Endothelial cell of umbilical vein (primary cell): ENCODE results near the gene SUFU. TPM values are rescaled to one million over a fixed set of nuclear protein-coding genes. Genes with fewer than 3 reads are reported as not detected.
"Not testable (repeated sequence)": the region's sequence is repeated elsewhere in the genome, so short reads cannot be mapped to it uniquely, and the experiment has no call there.

Source experiments
- BruUV-seq: library from RNA; stranded (reverse); fragments of 400-500 nt; replicated peaks from 2 replicates; lab custom pipeline; 2021; lab: Mats Ljungman, UMichigan
- CTCF ChIA-PET: fragments of 300-600, 350-600 bp; sonication (Branson Sonifier 250); formaldehyde crosslinking; loops from one replicate; lab custom pipeline; 2021; ENCODE audit warnings: antibody characterized with exemption, inconsistent platforms; lab: Charles Lee
- POLR2A ChIA-PET: fragments of 300-600, 350-600 bp; sonication (Branson Sonifier 250); formaldehyde crosslinking; loops from one replicate; lab custom pipeline; 2021; ENCODE audit warnings: antibody characterized with exemption, inconsistent platforms; lab: Charles Lee
- DNase-seq: peaks from one replicate; pipeline ENCODE4 v3.0.0-alpha.2; 2011; ENCODE audit warnings: low read depth, low spot score
- FAIRE-seq: peaks from 2 replicates; lab custom pipeline; 2011; peaks lifted over from hg19 to GRCh38; lab: Jason Lieb, UNC
- H2AFZ ChIP-seq: 2 replicates; pipeline ENCODE4 v1.6.0; 2012; ENCODE audit warnings: low read depth, low read length, control low read depth, inconsistent platforms
- H3K27ac ChIP-seq: 2 replicates; pipeline ENCODE4 v1.5.1; 2011; ENCODE audit warnings: low read depth, mild to moderate bottlenecking, control low read depth, low read length, moderate library complexity; ENCODE audit not compliant: insufficient read depth
- H3K27me3 ChIP-seq, 2 experiments: 2 replicates each; pipeline versions ENCODE4 v1.6.0 to v1.6.1; 2011; ENCODE audit warnings: low read length in 2 of 2, mixed read lengths in 1 of 2; ENCODE audit not compliant: control insufficient read depth in 2 of 2, insufficient read depth in 2 of 2
- H3K36me3 ChIP-seq, 2 experiments: 2 replicates in 1 of 2; 3 replicates in 1 of 2; pipeline ENCODE4 v1.5.1; 2011; ENCODE audit warnings: low read length in 2 of 2, mild to moderate bottlenecking in 1 of 2, moderate library complexity in 1 of 2; ENCODE audit not compliant: control insufficient read depth in 2 of 2, insufficient read depth in 2 of 2; ENCODE audit errors: extremely low read depth in 1 of 2
- H3K4me1 ChIP-seq: 3 replicates; pipeline ENCODE4 v1.5.1; 2011; ENCODE audit warnings: mild to moderate bottlenecking, low read length; ENCODE audit not compliant: control insufficient read depth, insufficient read depth; ENCODE audit errors: extremely low read depth
- H3K4me2 ChIP-seq: 2 replicates; pipeline ENCODE4 v1.6.1; 2011; ENCODE audit warnings: low read length, control low read depth, mixed read lengths; ENCODE audit not compliant: insufficient read depth
- H3K4me3 ChIP-seq, 3 experiments: fragments of 200-600 bp in 1 of 3; sonication (generic), shearing (Covaris generic) in 1 of 3; replicated peaks in 1 of 3; 2 replicates each; pipeline ENCODE4 v1.5.1; 2011 to 2016; ENCODE audit warnings: control low read depth in 3 of 3, low read length in 3 of 3, mild to moderate bottlenecking in 2 of 3, inconsistent platforms in 1 of 3, low read depth in 1 of 3, moderate library complexity in 1 of 3; ENCODE audit not compliant: insufficient read depth in 1 of 3
- H3K79me2 ChIP-seq: 2 replicates; pipeline ENCODE4 v1.6.0; 2012; ENCODE audit warnings: low read length, inconsistent platforms; ENCODE audit not compliant: control insufficient read depth, insufficient read depth
- H3K9ac ChIP-seq: replicated peaks from 2 replicates; pipeline ENCODE3; 2011; ENCODE audit warnings: low read length, control low read depth; ENCODE audit not compliant: insufficient read depth; ENCODE audit errors: extremely low read depth
- H3K9me1 ChIP-seq: replicated peaks from 3 replicates; pipeline ENCODE4 v1.6.0; 2011; ENCODE audit warnings: mild to moderate bottlenecking, low read length; ENCODE audit not compliant: control insufficient read depth, insufficient read depth; ENCODE audit errors: extremely low read depth
- H3K9me3 ChIP-seq: replicated peaks from 2 replicates; pipeline ENCODE4 v1.5.1; 2012; ENCODE audit warnings: low read length, inconsistent platforms; ENCODE audit not compliant: control insufficient read depth, insufficient read depth
- H4K20me1 ChIP-seq: replicated peaks from 2 replicates; pipeline ENCODE3; 2011; ENCODE audit warnings: mild to moderate bottlenecking, low read length; ENCODE audit not compliant: control insufficient read depth, insufficient read depth; ENCODE audit errors: extremely low read depth
- EZH2 ChIP-seq: IDR thresholded peaks from 2 replicates; pipeline ENCODE4 v1.6.1; 2012; ENCODE audit warnings: borderline replicate concordance, low read depth, mild to moderate bottlenecking, moderate library complexity, low read length, inconsistent platforms; ENCODE audit not compliant: severe bottlenecking
- FOS ChIP-seq: IDR thresholded peaks from 2 replicates; pipeline ENCODE4 v1.6.1; 2011; ENCODE audit warnings: mild to moderate bottlenecking, low read length, moderate library complexity, borderline replicate concordance; ENCODE audit not compliant: insufficient read depth
- GATA2 ChIP-seq: IDR thresholded peaks from 2 replicates; pipeline ENCODE4 v1.7.0; 2011; ENCODE audit warnings: low read depth, mild to moderate bottlenecking, moderate library complexity, mixed read lengths, low read length; ENCODE audit not compliant: insufficient read length, insufficient read depth
- JUN ChIP-seq: IDR thresholded peaks from 2 replicates; pipeline ENCODE4 v1.6.1; 2011; ENCODE audit warnings: borderline replicate concordance, low read depth; ENCODE audit not compliant: insufficient read length, insufficient read depth
- MYC ChIP-seq: IDR thresholded peaks from one replicate; pipeline ENCODE4 v1.6.1; 2011; ENCODE audit warnings: mild to moderate bottlenecking, low read depth, low read length
- POLR2A ChIP-seq: IDR thresholded peaks from 2 replicates; pipeline ENCODE4 v1.6.1; 2012; ENCODE audit warnings: low read depth, mild to moderate bottlenecking, control low read depth, low read length
- POLR2AphosphoS5 ChIP-seq: IDR thresholded peaks from 2 replicates; pipeline ENCODE4 v1.6.1; 2012; ENCODE audit warnings: low read depth, mild to moderate bottlenecking, control low read depth, low read length, moderate library complexity; ENCODE audit not compliant: insufficient read depth
- dilution Hi-C: fragments of 300-500 bp; cut with MboI; formaldehyde crosslinking; loops from one replicate; pipeline ENCODE4 v1.15.0; 2019; ENCODE audit warnings: low sequenced_read_pairs; ENCODE audit not compliant: extremely low pct_ligation_motif_present
- intact Hi-C: fragments of 100-400 bp; cut with micrococcal nuclease; formaldehyde crosslinking; loops from one replicate; pipeline ENCODE4 v1.10.0; 2022
- polyA plus RNA-seq, 4 experiments: library from polyadenylated mRNA; depleted of rRNA in 3 of 4; stranded (reverse) in 3 of 4; unstranded in 1 of 4; fragments of >200 nt; gene quantifications; 2 replicates each; pipeline versions ENCODE4 v1.2.1 to v1.2.3, GENCODE V29; 2011 to 2012; ENCODE audit warnings: missing spikeins in 1 of 4
- total RNA-seq: library from RNA; stranded (reverse); gene quantifications from 2 replicates; pipeline ENCODE4 v1.2.3, GENCODE V29; 2021
- TF ChIP-seq, protein P1 (sequence below), 2 donors: IDR thresholded peaks; 1 replicate in 1 of 2; 2 replicates in 1 of 2; pipeline ENCODE4 v1.5.1; 2011; ENCODE audit warnings: low read length in 2 of 2, mild to moderate bottlenecking in 2 of 2, moderate library complexity in 2 of 2, control low read depth in 1 of 2, inconsistent platforms in 1 of 2, low read depth in 1 of 2; ENCODE audit not compliant: insufficient read depth in 1 of 2; ENCODE audit errors: extremely low read depth in 1 of 2
- TF ChIP-seq, protein P2 (sequence below): IDR thresholded peaks from 2 replicates; pipeline ENCODE4 v1.6.1; 2011; ENCODE audit not compliant: insufficient read depth, insufficient read length

Gene SUFU
- total and polyA plus RNA-seq, 2 donors (not counting 3 experiments of a cell fraction or from before 2014, with no cell fraction given): 10.1 to 16.3 TPM

DNA sequence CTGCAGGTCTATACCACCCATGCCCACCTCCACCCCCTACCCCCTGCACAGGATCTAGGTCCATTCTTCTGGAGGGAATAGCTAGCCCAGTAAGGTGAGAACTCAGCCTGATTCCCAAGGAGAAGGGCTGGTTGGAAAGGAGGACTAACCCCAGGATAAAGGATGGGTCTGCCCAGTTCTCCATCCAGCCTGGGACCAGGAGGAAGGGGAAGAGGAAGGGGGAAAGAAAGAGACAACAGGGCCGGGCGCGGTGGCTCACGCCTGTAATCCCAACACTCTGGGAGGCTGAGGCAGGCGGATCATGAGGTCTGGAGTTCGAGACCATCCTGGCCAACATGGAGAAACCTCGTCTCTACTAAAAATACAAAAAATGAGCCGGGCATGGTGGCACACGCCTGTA, 31.2 kb downstream of the SUFU start:
- H3K4me3 ChIP-seq, POLR2A ChIA-PET, H3K9ac ChIP-seq, H3K9me3 ChIP-seq, dilution Hi-C loops, H3K79me2 ChIP-seq, H3K27ac ChIP-seq, H3K4me1 ChIP-seq, H3K36me3 ChIP-seq, H3K4me2 ChIP-seq, BruUV-seq, intact Hi-C loops, H3K9me1 ChIP-seq, DNase-seq, FAIRE-seq, H2AFZ ChIP-seq, H4K20me1 ChIP-seq, H3K27me3 ChIP-seq: not testable (repeated sequence)
- CTCF ChIA-PET: interaction anchor here (0.9 to 1.0 kb wide), 2 partner anchors 11 to 31 kb away, joined by 3 to 4 read pairs; partner anchors contain the start of gene SUFU

DNA sequence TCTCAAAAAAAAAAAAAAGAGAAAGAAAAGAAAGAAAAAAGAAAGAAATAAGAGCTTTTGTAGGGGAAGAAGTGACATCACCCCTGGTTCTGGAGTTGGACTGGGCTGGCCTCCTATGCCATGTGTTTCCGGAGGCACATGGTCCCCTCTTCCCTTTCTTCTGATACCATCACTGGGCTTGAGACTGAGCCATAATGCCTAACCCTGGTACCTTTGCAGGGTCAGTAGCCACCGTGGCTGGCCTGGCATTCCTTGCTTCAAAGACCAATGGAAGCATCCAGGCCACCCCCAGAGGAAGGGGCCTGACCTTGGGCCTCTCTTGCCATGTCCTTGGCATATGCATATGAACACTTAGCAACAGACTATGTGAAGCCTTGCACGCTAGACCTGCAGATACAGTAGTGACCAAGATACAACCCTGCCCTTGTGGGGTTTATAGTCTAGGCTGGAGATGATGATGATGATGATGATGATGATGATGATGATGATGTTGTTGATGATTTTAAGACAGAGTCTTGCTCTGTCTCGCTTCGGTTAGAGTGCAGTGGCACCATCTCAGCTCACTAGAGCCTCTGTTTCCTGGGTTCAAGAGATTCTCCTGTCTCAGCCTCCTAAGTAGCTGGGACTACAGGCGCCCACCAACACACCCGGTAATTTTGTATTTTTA, 31.8 kb downstream of the SUFU start:
- Histone ChIP-seq H3K9me3 (no peaks in the 10 kb centered on the region), H3K27me3 (no peaks in the 10 kb centered on the region), H3K4me3 (no peak overlapping the region), H3K27ac (no peak overlapping the region), H2AFZ (no peak overlapping the region), H4K20me1 (no peaks in the 10 kb centered on the region), H3K4me2 (no peak overlapping the region), H3K9me1 (no peaks in the 10 kb centered on the region), H3K36me3 (peaks cover 0 to 2% of the 10 kb centered on the region in 2 experiments), H3K79me2 (no peaks in the 10 kb centered on the region), H3K4me1 (no peaks in the 10 kb centered on the region), H3K9ac (no peak overlapping the region)
- DNase-seq: no peak
- ChIA-PET CTCF (interaction anchor here (0.9 to 1.0 kb wide), 2 partner anchors 10 to 31 kb away, joined by 3 to 4 read pairs; partner anchors contain the start of gene SUFU), POLR2A (no interaction called here)
- TF ChIP-seq, protein P1, sequence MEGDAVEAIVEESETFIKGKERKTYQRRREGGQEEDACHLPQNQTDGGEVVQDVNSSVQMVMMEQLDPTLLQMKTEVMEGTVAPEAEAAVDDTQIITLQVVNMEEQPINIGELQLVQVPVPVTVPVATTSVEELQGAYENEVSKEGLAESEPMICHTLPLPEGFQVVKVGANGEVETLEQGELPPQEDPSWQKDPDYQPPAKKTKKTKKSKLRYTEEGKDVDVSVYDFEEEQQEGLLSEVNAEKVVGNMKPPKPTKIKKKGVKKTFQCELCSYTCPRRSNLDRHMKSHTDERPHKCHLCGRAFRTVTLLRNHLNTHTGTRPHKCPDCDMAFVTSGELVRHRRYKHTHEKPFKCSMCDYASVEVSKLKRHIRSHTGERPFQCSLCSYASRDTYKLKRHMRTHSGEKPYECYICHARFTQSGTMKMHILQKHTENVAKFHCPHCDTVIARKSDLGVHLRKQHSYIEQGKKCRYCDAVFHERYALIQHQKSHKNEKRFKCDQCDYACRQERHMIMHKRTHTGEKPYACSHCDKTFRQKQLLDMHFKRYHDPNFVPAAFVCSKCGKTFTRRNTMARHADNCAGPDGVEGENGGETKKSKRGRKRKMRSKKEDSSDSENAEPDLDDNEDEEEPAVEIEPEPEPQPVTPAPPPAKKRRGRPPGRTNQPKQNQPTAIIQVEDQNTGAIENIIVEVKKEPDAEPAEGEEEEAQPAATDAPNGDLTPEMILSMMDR (IDR thresholded peaks at IDR 0.05; ENCODE audit: extremely low read depth in 1 of 2, insufficient read depth in 1 of 2, low read depth in 1 of 2, low read length in 2 of 2): no peak
- no peak for TF ChIP-seq GATA2
- TF ChIP-seq, protein P2, sequence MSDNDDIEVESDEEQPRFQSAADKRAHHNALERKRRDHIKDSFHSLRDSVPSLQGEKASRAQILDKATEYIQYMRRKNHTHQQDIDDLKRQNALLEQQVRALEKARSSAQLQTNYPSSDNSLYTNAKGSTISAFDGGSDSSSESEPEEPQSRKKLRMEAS: no peak
- no peak for TF ChIP-seq FOS
- TF ChIP-seq MYC: no peak
- TF ChIP-seq POLR2A: no peak
- TF ChIP-seq JUN: no peak
- no peak for TF ChIP-seq EZH2
- no peak for TF ChIP-seq POLR2AphosphoS5
- dilution Hi-C loops: no loop called here
- no TSS peak for BruUV-seq
- intact Hi-C loops: no loop called here
- no peak for FAIRE-seq
